GM21526 (cell line): Measurements from ENCODE around the gene PKD2L1.

Experiments
- ATAC-seq: cut with Tn5 transposase; IDR thresholded peaks from one replicate; pipeline ENCODE4 v1.9.1; 2021; ENCODE audit warnings: moderate library complexity; ENCODE audit not compliant: unreplicated experiment, low FRiP score

The PKD2L1 gene

DNA sequence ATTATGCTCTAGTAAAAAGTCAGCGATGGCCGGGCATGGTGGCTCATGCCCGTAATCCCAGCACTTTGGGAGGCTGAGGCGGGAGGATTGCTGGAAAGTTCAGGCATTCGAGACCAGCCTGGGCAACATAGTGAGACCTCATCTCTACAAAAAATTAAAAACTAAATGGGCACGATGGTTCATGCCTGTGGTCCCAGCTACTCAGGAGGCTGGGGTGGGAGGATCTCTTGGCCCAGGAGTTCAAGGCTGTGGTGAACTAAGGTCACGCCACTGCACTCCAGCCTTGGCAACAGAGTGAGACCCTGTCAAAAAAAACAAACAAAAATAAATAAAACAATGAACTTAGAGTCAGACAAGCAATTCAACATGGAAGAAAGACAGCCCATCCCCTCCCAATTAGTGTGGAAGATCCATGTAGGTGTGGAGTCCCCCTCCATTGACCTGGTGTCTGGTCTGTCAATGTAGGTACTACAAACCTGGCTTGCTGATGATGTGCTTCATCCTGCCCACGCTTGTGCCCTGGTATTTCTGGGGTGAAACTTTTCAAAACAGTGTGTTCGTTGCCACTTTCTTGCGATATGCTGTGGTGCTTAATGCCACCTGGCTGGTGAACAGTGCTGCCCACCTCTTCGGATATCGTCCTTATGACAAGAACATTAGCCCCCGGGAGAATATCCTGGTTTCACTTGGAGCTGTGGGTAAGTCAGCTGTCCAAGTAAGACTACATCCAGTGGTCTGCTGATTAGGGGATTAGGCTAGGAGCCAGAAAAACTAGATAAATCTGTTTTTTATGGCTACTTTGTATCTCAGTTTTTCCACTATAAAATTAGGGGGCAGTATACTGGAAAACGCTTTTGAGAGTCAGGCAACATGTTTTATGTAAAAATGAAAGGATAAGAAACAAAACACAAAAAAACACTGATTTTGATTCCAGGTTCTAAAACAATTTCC, 26.3 kb upstream of the PKD2L1 start:
- ATAC-seq = no peak

GRCh38 chr10:100355086-100355485, 25.1 kb upstream of the PKD2L1 start:
- ATAC-seq = no peak

DNA sequence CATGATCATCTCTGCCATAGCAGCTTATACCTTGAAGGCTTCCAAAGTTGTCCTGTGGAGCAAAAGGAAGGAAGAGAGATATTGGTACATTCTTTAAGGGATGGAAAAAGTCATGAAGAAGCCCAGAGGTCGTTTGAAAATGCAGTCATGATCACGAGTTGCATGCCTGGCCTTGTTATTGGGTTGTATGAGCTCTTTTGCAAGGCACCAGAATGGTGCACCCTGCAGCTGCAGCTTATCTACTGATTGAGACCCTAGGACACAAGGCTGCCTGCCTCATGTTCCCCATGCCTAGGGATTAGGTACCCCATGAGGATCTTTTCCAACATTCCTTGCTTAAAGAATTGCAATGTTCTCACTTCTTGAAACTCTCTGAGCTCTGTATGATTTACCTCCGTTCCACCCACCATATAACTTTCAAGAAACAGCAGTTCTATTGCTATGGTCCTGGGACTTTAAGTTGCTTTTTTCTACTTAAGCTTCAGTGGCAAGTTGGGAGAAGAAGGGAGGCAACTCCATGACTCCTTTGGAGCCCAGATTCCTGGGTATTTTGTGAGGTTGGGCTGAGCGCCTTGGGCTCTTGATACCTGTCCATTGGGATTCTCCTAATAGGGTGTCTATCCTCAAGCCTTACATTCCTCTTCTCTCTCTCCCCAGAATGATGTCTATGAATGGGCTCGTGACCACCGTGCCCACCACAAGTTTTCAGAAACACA, 23.9 kb upstream of the PKD2L1 start:
- no peak for ATAC-seq

GRCh38 chr10:100350914-100351485, 21.0 kb upstream of the PKD2L1 start:
- no peak for ATAC-seq

GRCh38 chr10:100349672-100350071, 19.6 kb upstream of the PKD2L1 start:
- ATAC-seq = no peak

GRCh38 chr10:100349087-100349486, 19.1 kb upstream of the PKD2L1 start:
- no peak for ATAC-seq

GRCh38 chr10:100348389-100348927, 18.4 kb upstream of the PKD2L1 start:
- ATAC-seq = no peak

GRCh38 chr10:100347568-100348195, 17.7 kb upstream of the PKD2L1 start:
- ATAC-seq = no peak

- ATAC-seq = peak; percentile 83
Measured at GRCh38 chr10:100346765-100347567, 16.9 kb upstream of the PKD2L1 start, which contains the start of gene SCD. Gene SCD (plus strand): TSS chr10:100347233. CDS start chr10:100347505, 272 bp downstream.

DNA sequence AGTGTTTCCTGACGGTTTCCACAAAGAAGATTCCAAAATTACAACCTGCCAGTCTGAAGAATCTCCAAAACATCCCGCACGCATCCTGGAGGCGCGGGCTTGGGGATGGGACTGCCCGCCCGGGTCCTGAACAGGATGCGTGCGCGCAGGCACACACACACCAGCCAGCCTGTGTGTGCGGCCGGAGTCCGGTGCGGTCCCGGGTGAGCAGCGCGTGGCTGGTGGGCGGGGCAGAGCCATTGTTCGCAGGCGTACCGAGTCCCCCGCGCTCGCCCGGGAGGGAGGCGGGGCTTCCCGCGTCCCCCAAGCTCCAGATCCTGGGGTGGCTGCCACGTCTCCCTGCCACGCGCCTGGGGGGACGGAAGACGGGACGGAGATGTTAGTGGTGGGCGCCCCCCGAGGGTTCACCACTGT, 16.3 kb upstream of the PKD2L1 start:
- ATAC-seq = peak; percentile 50

DNA sequence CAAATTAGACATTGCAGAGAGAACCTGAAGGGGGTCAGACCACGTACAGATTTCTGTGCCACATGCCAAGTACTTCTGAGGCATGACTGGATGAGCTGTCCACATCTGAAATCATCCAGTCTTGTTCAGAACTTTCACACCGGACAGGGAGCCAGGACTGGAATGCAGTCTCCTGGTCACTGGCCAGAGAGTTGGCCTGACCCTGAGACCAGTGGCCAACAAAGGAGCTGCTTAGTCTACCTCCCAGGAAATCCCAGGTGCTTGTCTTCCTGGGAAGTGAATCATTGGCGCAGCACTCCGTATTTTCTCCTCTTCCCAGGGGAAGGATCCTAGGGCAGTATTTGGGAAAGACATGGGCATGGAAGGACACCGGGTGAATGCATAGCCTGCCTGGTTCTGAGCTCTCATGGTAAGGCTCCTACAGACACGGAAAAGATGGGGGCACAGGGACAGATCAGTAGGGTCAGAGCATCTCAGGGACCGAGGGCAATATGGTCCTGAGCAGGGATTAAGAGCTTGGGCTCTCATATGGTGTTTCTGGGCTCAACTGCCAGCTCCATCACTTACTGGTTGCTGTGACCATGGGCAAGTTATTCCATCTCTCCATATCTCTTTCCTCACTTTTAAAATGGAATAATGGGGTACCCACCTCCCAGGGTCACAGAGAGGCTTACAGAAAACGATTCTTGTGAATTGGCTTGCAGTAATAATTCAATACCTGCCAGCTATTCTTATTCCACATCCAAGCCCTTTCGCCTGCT, 15.7 kb upstream of the PKD2L1 start:
- ATAC-seq = no peak

DNA sequence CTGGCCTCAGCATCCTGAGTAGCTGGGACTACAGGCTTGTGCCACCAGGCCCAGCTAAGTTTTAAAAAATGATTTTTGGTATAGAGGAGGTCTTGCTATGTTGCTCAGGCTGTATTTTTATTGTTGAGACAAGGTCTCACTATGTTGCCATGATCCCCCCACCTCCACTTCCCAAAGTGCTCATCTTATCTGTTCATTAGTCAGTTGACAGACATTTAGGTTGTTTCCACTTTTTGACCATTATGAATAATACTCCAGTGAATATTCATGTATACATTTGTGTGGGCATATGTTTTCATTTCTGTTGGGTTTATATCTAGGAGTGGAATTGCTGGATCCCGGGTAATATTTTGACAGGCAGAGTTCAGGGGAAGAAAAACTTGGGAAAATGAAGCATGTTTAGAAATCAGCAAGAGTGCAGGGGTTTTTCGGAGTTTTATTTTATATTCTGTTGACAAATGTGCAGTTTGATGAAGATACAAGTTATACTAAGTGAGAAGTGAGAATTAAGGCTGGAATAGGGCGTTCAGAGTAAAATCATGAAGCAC, 14.3 kb upstream of the PKD2L1 start:
- no peak for ATAC-seq

DNA sequence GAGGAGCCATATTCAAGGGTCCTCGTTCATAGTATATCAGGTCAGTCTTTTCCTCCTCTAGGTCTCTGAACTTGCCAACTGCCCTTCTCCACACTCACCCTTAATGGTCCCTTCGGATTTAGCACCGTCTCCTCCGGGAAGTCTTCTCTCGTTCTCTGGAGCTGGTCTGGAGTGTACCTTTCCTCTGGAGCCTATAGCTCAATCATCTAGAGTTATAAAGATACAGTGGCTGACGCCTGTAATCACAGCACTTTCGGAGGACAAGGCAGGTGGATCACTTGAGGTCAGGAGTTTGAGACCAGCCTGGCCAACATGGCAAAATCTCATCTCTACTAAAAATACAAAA, 12.6 kb upstream of the PKD2L1 start:
- no peak for ATAC-seq

- no peak for ATAC-seq
Measured at GRCh38 chr10:100341953-100342626, 12.1 kb upstream of the PKD2L1 start.

DNA sequence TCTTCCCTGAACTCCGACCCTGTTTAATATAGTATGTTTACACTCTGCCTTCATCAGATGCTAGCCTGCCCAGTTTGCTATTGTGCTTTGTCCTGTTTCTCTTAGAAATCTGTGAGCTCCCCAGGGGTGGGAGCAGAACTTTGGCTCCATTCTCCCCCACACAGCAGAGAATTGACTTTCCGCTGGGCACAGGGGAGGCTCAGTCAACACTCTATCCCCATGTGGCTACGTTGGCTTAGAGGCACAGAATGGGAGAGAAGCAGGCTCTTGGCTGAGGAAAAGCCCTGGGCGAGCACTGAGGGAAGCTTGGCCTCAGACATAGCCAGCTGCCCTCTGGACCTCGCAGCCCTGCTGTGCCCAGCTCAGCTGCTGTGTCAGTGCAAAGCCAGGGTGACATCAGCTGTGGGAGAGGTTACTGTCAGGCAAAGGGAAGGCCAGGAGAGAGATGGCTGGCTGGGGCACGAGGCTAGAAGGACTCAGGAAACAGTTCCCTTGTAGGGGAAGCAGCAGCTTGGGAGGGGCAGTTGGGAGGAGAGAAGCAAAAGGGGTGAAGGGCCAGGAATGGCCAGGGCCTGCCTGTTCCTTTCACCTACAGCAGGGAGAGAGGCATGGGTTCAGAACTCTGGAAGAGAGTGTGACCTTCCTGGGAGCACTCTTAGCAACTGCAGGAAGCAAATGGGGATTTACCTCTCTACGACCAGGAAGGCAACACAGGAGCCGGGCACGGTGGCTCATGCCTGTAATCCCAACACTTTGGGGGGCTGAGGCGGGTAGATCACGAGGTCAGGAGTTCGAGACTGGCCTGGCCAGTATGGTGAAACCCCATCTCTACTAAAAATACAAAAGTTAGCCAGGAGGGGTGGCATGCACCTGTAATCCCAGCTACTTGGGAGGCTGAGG, 11.2 kb upstream of the PKD2L1 start:
- no peak for ATAC-seq

DNA sequence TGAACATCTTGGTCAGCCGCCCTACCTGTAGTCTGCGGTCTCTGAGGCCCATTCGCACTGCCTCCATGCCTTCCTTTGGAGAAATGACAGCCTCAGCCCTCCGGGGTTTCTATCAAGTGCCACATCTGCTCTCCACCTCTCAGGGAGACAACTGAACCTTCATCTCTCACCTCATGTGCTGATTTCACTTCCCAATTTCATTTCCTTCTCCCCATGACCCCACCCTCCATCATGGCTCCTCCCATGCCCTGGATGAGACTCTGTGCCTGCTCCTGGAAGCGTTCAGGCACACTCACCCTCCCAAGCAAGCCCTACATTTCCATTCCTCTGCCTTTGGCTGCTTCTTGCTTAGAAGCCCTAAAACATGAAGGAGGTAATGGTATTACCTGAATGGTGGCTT, 9.2 kb upstream of the PKD2L1 start:
- ATAC-seq = peak; percentile 57

- peak; percentile 53 for ATAC-seq
Measured at GRCh38 chr10:100338434-100339036, 8.5 kb upstream of the PKD2L1 start.
